ENCODE measurements around the gene MEN1.

Gene MEN1

GRCh38 chr11:64762674-64763525, 47.5 kb downstream of the MEN1 start:
- DNase-seq (ENCODE audit: low spot score), result no peak

- no peak for DNase-seq (ENCODE audit: low spot score)
These were observed 48.1 kb downstream of the MEN1 start for GRCh38 chr11:64762277-64762673.

- no peak for DNase-seq (ENCODE audit: low spot score)
These were observed 49.5 kb downstream of the MEN1 start for GRCh38 chr11:64760759-64761420.

DNA sequence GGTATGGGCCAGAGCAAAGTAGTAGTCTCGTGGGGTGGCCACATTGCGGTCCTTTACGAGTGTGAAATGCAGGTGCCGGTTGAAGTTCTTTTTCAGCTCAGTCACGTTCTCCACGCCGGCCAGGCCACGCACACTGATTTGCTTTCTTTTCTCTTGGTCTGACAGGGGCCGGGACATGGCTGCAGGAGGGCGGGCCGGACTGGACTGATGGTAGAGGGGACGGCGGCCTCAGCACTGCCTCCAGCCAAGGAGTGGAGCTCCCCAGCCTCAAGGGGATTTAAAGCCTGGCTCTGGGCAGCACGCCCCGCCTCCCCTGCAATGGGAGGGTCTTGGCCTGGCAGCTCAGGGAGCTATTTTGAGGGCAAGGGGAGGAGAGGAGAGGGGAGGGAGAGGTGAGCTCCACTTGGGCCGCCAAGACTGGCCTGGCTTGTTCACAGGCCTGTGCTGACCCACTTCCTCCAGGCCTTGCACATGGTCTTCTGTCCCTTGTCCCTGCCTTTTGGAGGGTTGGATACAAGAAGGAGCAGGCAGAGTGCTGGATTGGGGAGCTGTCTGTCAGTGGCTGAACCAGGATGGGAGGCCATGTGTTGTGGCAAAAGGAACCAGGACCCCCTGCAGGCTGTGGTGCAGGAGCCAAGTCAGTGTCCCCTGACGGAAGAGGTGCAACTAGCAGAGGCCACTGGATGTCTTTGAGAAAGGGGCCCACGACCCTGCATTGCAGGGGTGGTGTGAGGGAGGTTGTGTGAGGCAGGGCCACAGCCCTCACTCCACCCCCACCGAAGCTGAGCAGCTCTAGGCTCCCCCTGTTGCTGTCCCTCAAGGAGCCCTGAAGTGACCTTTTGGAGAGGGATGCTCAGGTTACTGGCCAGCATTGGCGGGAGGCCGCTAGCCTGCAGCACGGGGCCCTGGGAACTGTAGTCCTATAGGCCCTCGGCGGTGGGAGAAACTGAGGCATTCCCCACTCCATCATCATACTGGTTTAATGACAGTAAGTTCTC, 50.3 kb downstream of the MEN1 start, which contains the start of gene PYGM:
TSS of gene PYGM (minus strand) at position 253 of the 998 bp plus-strand sequence. CDS start at position 177, 76 bp downstream.
- no peak for DNase-seq (ENCODE audit: low spot score)

- no peak for DNase-seq (ENCODE audit: low spot score)
These were observed 51.1 kb downstream of the MEN1 start for GRCh38 chr11:64759131-64759721.

- DNase-seq (ENCODE audit: low spot score), result no peak
These were observed 51.8 kb downstream of the MEN1 start for GRCh38 chr11:64758330-64759079.

DNA sequence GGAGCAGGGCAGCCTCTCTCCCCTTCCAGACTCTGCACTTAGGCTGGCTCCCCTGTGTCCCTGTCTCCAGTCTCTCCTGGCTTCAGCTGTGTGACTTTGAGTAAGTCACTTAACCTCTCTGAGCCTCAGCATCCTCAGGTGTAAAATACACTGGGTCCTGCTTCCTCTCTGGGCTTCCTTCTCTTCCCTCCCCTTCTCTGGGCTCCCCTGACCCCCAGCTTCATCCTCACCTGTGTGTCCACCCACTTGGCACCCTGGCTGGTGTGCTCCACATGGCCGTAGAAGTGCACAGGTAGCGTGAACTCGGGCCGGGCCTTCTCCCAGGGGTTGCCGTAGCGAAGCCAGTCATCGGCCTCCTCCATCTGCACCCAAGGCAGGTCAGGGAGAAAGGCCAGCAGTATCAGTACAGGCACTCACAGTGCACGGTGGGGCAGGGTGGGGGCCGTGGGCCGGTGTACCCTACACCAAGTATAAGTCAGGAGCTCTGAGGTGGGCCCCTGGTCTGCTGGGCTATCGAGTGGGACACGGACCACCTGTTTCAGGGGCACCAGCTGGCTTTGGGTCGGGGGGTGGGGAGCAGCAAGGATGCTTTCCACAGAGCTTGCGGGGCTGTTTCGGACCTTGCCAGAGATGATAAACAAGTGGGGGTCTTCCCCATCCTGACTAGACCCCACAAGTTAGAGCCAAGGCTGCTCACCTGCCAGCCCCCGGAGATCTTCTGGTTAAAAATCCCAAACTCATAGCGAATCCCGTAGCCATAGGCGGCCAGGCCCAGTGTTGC, 52.6 kb downstream of the MEN1 start:
- DNase-seq (ENCODE audit: low spot score), result no peak

GRCh38 chr11:64755681-64756361, 54.5 kb downstream of the MEN1 start:
- no peak for DNase-seq (ENCODE audit: low spot score)

- no peak for DNase-seq (ENCODE audit: low spot score)
These were observed 55.3 kb downstream of the MEN1 start for GRCh38 chr11:64754919-64755662.

DNA sequence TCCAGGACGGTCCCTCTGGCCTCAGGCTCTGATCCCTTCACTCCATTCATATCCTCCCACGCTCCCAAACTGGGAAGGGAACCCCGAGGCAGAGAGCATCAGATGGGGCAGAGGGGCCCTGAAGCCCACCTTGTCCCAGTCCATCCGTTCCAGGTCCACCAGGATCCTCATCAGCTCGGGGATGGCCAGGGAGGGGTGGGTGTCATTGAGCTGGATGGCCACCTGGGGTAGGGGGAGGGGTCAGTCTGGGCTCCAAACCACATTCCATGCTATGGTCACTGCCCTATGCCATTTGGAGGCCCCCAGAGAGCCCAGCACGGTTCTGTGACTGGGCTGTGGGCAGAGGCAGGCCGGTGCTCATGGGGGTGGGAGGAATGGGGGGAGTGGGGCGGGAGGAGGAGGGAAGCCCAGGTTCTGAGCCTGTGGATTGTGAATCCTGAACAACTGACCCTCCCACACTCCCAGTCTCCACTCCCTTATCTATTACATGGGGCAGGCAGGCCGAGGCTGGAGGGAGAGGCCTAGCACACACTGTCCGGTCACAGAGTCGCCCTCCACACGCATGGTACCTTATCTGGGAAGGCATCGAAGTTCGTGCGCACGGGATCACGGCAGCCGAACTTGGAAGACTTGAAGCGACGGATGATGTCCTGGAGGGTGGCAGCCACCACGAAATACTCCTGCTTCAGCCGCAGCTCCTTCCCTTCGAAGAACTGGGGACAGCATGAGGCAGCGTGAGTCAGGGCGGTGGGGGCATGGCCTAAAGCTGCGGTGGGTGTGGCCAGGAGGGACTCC, 56.0 kb downstream of the MEN1 start:
- no peak for DNase-seq (ENCODE audit: low spot score)
